Neural progenitor cell (in vitro differentiated cells): Measurements from ENCODE around the gene ELFN1. TPM values are rescaled to one million over a fixed set of nuclear protein-coding genes. Genes with fewer than 3 reads are reported as not detected.

Experiments used
- DNase-seq: peaks from one replicate; pipeline ENCODE4 v3.0.0-alpha.2; 2016; ENCODE audit warnings: low spot score
- H2AFZ ChIP-seq: fragments of 200-600 bp; sonication (generic); replicated peaks from 2 replicates; pipeline ENCODE4 v1.6.1; 2016; ENCODE audit warnings: antibody characterized with exemption
- H3F3A ChIP-seq: fragments of 200-600 bp; sonication (generic); 2 replicates; pipeline ENCODE4 v1.6.1; 2016; ENCODE audit warnings: antibody characterized with exemption, low read depth
- H3K27ac ChIP-seq: fragments of 200-600 bp; sonication (generic); 2 replicates; pipeline ENCODE4 v1.5.1; 2016; ENCODE audit warnings: mild to moderate bottlenecking
- H3K27me3 ChIP-seq: fragments of 200-600 bp; sonication (generic); 2 replicates; pipeline ENCODE4 v1.6.1; 2016; ENCODE audit warnings: mild to moderate bottlenecking, moderate library complexity
- H3K36me3 ChIP-seq: fragments of 200-600 bp; sonication (generic); 2 replicates; pipeline ENCODE4 v1.5.1; 2016
- H3K4me1 ChIP-seq: fragments of 200-600 bp; sonication (generic); 2 replicates; pipeline ENCODE4 v1.6.1; 2016; ENCODE audit warnings: mixed run types
- H3K4me2 ChIP-seq: fragments of 200-600 bp; sonication (generic); 2 replicates; pipeline ENCODE4 v1.6.1; 2016
- H3K4me3 ChIP-seq: fragments of 200-600 bp; sonication (generic); 2 replicates; pipeline ENCODE4 v1.5.1; 2016
- H3K79me2 ChIP-seq: fragments of 200-600 bp; sonication (generic); 2 replicates; pipeline ENCODE4 v1.6.1; 2016; ENCODE audit warnings: low read depth
- H3K9ac ChIP-seq: fragments of 200-600 bp; sonication (generic); 2 replicates; pipeline ENCODE4 v1.6.1; 2016
- H3K9me3 ChIP-seq: fragments of 200-600 bp; sonication (generic); 2 replicates; pipeline ENCODE4 v1.5.1; 2016; ENCODE audit warnings: low read depth
- H4K20me1 ChIP-seq: fragments of 200-600 bp; sonication (generic); 2 replicates; pipeline ENCODE4 v1.6.1; 2016; ENCODE audit warnings: low read depth
- H3K27ac Mint-ChIP-seq: 3 replicates; pipeline ENCODE4 v1.8.0; 2021; ENCODE audit warnings: mixed read lengths
- H3K27me3 Mint-ChIP-seq: 2 replicates; pipeline ENCODE4 v1.8.0; 2022; ENCODE audit warnings: low read depth, mild to moderate bottlenecking, inconsistent platforms, moderate library complexity, mixed read lengths; ENCODE audit not compliant: insufficient read depth
- H3K36me3 Mint-ChIP-seq: 3 replicates; pipeline ENCODE4 v1.8.0; 2021; ENCODE audit warnings: mixed read lengths
- H3K4me1 Mint-ChIP-seq: 3 replicates; pipeline ENCODE4 v1.8.0; 2021; ENCODE audit warnings: mixed read lengths
- H3K4me3 Mint-ChIP-seq: 3 replicates; pipeline ENCODE4 v1.8.0; 2021; ENCODE audit warnings: mild to moderate bottlenecking, moderate library complexity, mixed read lengths
- H3K9me3 Mint-ChIP-seq: 3 replicates; pipeline ENCODE4 v1.8.0; 2020; ENCODE audit warnings: mixed read lengths
- EZH2 ChIP-seq: fragments of 200-600 bp; sonication (generic); IDR thresholded peaks from 2 replicates; pipeline ENCODE4 v1.6.1; 2017; ENCODE audit warnings: antibody characterized with exemption, mild to moderate bottlenecking, moderate library complexity
- EZH2phosphoT487 ChIP-seq: fragments of 200-600 bp; sonication (generic); IDR thresholded peaks from 2 replicates; pipeline ENCODE4 v1.6.1; 2017; ENCODE audit warnings: antibody characterized with exemption
- total RNA-seq: library from RNA; depleted of rRNA; stranded (reverse); fragments of >200 nt; gene quantifications from 2 replicates; pipeline ENCODE4 v1.2.3, GENCODE V29; 2015; ENCODE audit warnings: low replicate concordance
- TF ChIP-seq, protein P1 (sequence below): fragments of 200-600 bp; sonication (generic); IDR thresholded peaks from 2 replicates; pipeline ENCODE4 v1.5.1; 2017; ENCODE audit warnings: antibody characterized with exemption, mild to moderate bottlenecking

ELFN1 gene
- total RNA-seq, 1 donor from 2014 or later = 2.2 TPM

DNA sequence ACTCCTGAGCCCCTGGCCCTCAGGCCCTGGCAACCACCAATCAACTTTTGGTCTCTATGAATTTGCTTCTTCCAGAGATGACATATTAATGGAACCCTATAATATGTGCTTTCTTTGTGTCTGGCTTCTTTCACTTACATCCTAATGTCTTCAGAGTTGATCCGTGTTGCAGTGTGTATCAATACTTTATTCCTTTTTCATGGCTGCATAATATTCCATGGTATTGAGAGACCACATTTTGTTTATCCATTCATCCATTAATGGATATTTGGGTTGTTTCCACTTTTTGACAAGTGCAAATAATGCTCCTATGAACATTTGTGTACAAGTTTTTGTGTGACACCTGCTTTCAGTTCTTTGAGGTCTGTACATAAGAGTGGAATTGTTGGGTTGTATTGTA, 43.3 kb upstream of the ELFN1 start:
- Mint-ChIP-seq H3K4me1 (no peaks in the 10 kb centered on the region), H3K27ac (no peak overlapping the region), H3K9me3 (peaks cover 8% of the 10 kb centered on the region), H3K4me3 (peak overlapping the region; percentile 10), H3K36me3 (no peaks in the 10 kb centered on the region), H3K27me3 (peaks cover 3% of the 10 kb centered on the region)
- H4K20me1 ChIP-seq = no peaks in the 10 kb centered on the region
- no peaks in the 10 kb centered on the region for H3K79me2 ChIP-seq
- H3K27ac ChIP-seq = no peak overlapping the region
- H3F3A ChIP-seq = no peaks in the 10 kb centered on the region
- H3K4me1 ChIP-seq = no peaks in the 10 kb centered on the region
- H3K4me3 ChIP-seq = no peak overlapping the region
- DNase-seq = no peak
- H3K9ac ChIP-seq = no peak overlapping the region
- no peak overlapping the region for H3K4me2 ChIP-seq
- no peaks in the 10 kb centered on the region for H3K9me3 ChIP-seq
- TF ChIP-seq EZH2phosphoT487 (no peak), EZH2 (no peak)
- TF ChIP-seq, protein P1, sequence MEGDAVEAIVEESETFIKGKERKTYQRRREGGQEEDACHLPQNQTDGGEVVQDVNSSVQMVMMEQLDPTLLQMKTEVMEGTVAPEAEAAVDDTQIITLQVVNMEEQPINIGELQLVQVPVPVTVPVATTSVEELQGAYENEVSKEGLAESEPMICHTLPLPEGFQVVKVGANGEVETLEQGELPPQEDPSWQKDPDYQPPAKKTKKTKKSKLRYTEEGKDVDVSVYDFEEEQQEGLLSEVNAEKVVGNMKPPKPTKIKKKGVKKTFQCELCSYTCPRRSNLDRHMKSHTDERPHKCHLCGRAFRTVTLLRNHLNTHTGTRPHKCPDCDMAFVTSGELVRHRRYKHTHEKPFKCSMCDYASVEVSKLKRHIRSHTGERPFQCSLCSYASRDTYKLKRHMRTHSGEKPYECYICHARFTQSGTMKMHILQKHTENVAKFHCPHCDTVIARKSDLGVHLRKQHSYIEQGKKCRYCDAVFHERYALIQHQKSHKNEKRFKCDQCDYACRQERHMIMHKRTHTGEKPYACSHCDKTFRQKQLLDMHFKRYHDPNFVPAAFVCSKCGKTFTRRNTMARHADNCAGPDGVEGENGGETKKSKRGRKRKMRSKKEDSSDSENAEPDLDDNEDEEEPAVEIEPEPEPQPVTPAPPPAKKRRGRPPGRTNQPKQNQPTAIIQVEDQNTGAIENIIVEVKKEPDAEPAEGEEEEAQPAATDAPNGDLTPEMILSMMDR = no peak
- H3K36me3 ChIP-seq = no peaks in the 10 kb centered on the region
- no peak overlapping the region for H2AFZ ChIP-seq
- H3K27me3 ChIP-seq = peaks cover 4% of the 10 kb centered on the region

GRCh38 chr7:1630700-1631336, 39.3 kb upstream of the ELFN1 start:
- Mint-ChIP-seq H3K36me3 (no peaks in the 10 kb centered on the region), H3K27ac (no peak overlapping the region), H3K4me3 (no peak overlapping the region), H3K9me3 (peaks cover 18% of the 10 kb centered on the region), H3K27me3 (peaks cover 8% of the 10 kb centered on the region), H3K4me1 (no peaks in the 10 kb centered on the region)
- H3K4me1 ChIP-seq = no peaks in the 10 kb centered on the region
- no peak for DNase-seq
- no peaks in the 10 kb centered on the region for H3F3A ChIP-seq
- no peak overlapping the region for H3K9ac ChIP-seq
- no peaks in the 10 kb centered on the region for H3K36me3 ChIP-seq
- H4K20me1 ChIP-seq = no peaks in the 10 kb centered on the region
- H3K4me3 ChIP-seq = no peak overlapping the region
- no peak overlapping the region for H3K4me2 ChIP-seq
- H3K27me3 ChIP-seq = peaks cover 4% of the 10 kb centered on the region
- no peak for TF ChIP-seq EZH2phosphoT487
- no peak for TF ChIP-seq EZH2
- TF ChIP-seq, protein P1 = no peak
- H3K9me3 ChIP-seq = no peaks in the 10 kb centered on the region
- H3K79me2 ChIP-seq = no peaks in the 10 kb centered on the region
- no peak overlapping the region for H3K27ac ChIP-seq
- H2AFZ ChIP-seq = no peak overlapping the region

DNA sequence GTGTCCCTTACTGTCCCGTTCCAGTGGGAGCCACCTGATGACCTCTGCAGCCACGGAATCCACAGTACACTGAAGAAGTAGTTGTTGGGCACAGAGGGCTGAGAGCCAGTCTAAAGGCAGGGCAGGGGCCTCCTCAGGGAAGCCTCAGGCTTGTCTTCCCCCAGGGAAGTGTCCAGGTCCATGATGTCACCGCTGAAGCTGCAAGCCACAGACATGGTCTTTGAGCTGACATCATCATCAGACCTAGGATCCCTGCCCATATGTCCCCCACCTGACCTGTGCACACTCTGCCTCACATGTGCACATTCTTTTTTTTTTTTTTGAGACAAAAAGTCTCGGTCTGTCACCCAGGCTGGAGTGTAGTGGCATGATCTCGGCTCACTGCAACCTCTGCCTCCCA, 38.4 kb upstream of the ELFN1 start:
- Mint-ChIP-seq H3K4me1 (no peaks in the 10 kb centered on the region), H3K27me3 (peaks cover 8% of the 10 kb centered on the region), H3K4me3 (no peak overlapping the region), H3K9me3 (peaks cover 20% of the 10 kb centered on the region), H3K27ac (no peak overlapping the region), H3K36me3 (no peaks in the 10 kb centered on the region)
- no peak overlapping the region for H3K4me2 ChIP-seq
- no peak for DNase-seq
- no peaks in the 10 kb centered on the region for H4K20me1 ChIP-seq
- H3K36me3 ChIP-seq = no peaks in the 10 kb centered on the region
- no peak overlapping the region for H3K9ac ChIP-seq
- no peak overlapping the region for H2AFZ ChIP-seq
- H3K27me3 ChIP-seq = peaks cover 4% of the 10 kb centered on the region
- no peaks in the 10 kb centered on the region for H3K79me2 ChIP-seq
- no peaks in the 10 kb centered on the region for H3K4me1 ChIP-seq
- H3K9me3 ChIP-seq = peaks cover under 1% of the 10 kb centered on the region
- no peak overlapping the region for H3K27ac ChIP-seq
- H3K4me3 ChIP-seq = no peak overlapping the region
- no peaks in the 10 kb centered on the region for H3F3A ChIP-seq
- TF ChIP-seq EZH2 (no peak), EZH2phosphoT487 (no peak)
- TF ChIP-seq, protein P1 = no peak
